22Rv1 (cell line): Measurements from ENCODE around the gene DIRAS3.

ENCODE experiments used
- ZFX ChIP-seq: fragments of 450-650 bp; IDR thresholded peaks from 2 replicates; pipeline ENCODE4 v1.6.1; 2017; ENCODE audit warnings: antibody characterized with exemption, borderline replicate concordance
- TF ChIP-seq, protein P1 (sequence below): fragments of 450-650 bp; IDR thresholded peaks from 2 replicates; pipeline ENCODE4 v1.5.1; 2017; ENCODE audit warnings: mild to moderate bottlenecking

GRCh38 chr1:68016381-68016780, 34.0 kb downstream of the DIRAS3 start:
- TF ChIP-seq, protein P1, sequence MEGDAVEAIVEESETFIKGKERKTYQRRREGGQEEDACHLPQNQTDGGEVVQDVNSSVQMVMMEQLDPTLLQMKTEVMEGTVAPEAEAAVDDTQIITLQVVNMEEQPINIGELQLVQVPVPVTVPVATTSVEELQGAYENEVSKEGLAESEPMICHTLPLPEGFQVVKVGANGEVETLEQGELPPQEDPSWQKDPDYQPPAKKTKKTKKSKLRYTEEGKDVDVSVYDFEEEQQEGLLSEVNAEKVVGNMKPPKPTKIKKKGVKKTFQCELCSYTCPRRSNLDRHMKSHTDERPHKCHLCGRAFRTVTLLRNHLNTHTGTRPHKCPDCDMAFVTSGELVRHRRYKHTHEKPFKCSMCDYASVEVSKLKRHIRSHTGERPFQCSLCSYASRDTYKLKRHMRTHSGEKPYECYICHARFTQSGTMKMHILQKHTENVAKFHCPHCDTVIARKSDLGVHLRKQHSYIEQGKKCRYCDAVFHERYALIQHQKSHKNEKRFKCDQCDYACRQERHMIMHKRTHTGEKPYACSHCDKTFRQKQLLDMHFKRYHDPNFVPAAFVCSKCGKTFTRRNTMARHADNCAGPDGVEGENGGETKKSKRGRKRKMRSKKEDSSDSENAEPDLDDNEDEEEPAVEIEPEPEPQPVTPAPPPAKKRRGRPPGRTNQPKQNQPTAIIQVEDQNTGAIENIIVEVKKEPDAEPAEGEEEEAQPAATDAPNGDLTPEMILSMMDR, result no peak
- TF ChIP-seq ZFX, result no peak
